HuH-7 (cell line): ENCODE results near the gene NSG1.
"Not testable (repeated sequence)": the region's sequence is repeated elsewhere in the genome, so short reads cannot be mapped to it uniquely, and the experiment has no call there.

Source experiments
- DNase-seq: peaks from one replicate; pipeline ENCODE4 v3.0.0; 2011; ENCODE audit warnings: low spot score

The NSG1 gene

GRCh38 chr4:4386736-4387392 is at the start of gene NSG1:
TSS of gene NSG1 (plus strand) at chr4:4387102. CDS start at chr4:4387630, 528 bp downstream.
- DNase-seq, result no peak

- DNase-seq, result no peak
Observed at GRCh38 chr4:4338210-4339001, 48.5 kb upstream of the NSG1 start.

GRCh38 chr4:4339504-4340085 is 47.3 kb upstream of the NSG1 start:
- DNase-seq, result no peak

GRCh38 chr4:4341861-4342650 is 44.8 kb upstream of the NSG1 start:
- no peak for DNase-seq

GRCh38 chr4:4343038-4343437 is 43.9 kb upstream of the NSG1 start:
- DNase-seq, result no peak

GRCh38 chr4:4344915-4345527 is 41.9 kb upstream of the NSG1 start:
- DNase-seq, result no peak

GRCh38 chr4:4347585-4347984 is 39.3 kb upstream of the NSG1 start:
- no peak for DNase-seq

- not testable (repeated sequence) for DNase-seq
Observed at GRCh38 chr4:4348585-4348984, 38.3 kb upstream of the NSG1 start.

- DNase-seq, result no peak
Observed at GRCh38 chr4:4349867-4350266, 37.0 kb upstream of the NSG1 start.

- DNase-seq, result no peak
Observed at GRCh38 chr4:4350909-4351308, 36.0 kb upstream of the NSG1 start.

GRCh38 chr4:4355302-4355701 is 31.6 kb upstream of the NSG1 start:
- DNase-seq, result no peak

- DNase-seq, result no peak
Observed at GRCh38 chr4:4356106-4357041, 30.5 kb upstream of the NSG1 start.

GRCh38 chr4:4358093-4358854 is 28.6 kb upstream of the NSG1 start:
- DNase-seq, result no peak

- no peak for DNase-seq
Observed at GRCh38 chr4:4361883-4362282, 25.0 kb upstream of the NSG1 start.

GRCh38 chr4:4362991-4363697 is 23.8 kb upstream of the NSG1 start:
- no peak for DNase-seq

GRCh38 chr4:4364061-4364460 is 22.8 kb upstream of the NSG1 start:
- no peak for DNase-seq

GRCh38 chr4:4364486-4365208 is 22.3 kb upstream of the NSG1 start:
- DNase-seq, result no peak

- no peak for DNase-seq
Observed at GRCh38 chr4:4368809-4369580, 17.9 kb upstream of the NSG1 start.
